ENCODE measurements around the gene GABRR2.

GABRR2 gene

DNA sequence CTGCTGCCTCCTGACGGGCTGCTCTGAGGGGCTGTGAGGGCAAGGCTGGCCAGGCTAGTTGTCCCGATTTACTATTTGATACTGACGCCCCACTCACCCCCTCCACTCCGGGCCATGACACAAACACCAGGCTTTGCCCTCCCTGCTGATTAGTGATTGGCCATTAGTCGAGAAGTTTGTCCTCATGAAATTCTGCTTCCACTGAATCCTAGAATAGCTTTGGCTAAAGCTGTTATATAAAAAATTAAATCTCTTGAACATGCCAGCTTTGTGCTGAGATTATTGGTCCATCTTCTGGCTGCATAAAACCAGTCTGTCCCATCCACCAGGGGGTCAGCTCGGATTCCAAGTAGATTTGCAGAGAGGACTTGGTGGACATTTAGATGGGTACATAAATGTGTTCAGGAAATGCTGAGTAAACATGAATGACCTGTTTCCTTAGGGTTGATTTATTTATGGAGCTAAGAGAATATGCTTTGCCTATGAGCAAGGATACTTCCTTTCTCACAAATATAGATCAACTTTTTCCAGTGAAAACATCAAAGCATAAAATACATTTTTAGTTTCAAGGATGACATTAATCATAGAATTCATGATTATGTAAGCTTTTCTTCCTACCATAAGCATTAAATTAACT, at the start of gene GABRR2:
Gene GABRR2 (minus strand): TSS at position 51 of the 637 bp plus-strand sequence. CDS start 134 bp downstream, outside the sequence.
- DNase-seq (ENCODE audit: low spot score) = no peak

- no peak for DNase-seq (ENCODE audit: low spot score)
Observed at GRCh38 chr6:89364586-89364985, 49.5 kb upstream of the GABRR2 start.

DNA sequence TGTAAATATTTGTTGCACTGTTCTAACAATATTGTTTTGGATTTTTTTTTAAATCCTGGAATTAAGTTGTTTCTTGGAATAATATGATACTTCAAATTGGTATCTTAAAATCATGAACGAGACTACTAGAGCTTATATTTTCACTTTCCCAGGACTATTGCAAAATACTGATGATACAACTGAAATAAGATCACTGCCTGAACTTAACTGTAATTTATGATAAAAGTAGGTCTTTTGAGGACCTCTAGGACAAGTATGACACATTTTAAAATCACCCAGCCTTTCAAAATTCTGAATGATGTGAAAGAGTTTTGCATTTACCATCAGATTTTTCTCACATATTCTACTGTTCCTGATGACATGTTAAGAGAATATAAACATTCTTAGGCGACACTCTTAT, 46.1 kb upstream of the GABRR2 start:
- DNase-seq (ENCODE audit: low spot score) = no peak

DNA sequence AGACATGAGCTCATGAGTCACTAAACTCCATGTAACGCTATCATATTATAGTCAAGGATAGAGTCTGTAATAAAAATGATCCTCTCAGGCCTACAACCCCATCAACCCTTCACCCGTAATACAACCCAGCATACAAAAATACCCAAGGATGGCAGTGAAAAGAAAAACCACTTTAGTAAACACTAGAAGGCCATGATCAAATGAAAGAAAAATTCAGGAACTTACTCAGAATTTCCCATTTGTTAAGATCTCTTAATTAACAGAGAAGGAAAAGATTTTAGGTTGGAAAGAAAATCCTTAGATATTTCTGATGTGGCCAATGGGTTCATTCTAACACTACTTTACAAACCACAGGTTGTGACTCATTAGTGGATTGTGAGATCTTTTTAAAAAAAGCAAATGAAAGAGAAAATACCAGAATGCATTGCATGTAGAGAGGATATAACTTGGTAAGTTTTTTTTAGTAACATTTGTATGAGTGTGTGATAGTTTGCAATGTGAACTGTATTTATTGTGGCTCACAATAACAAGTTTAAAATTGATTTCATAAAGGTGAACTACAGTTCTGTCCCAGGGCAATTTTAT, 45.4 kb upstream of the GABRR2 start:
- DNase-seq (ENCODE audit: low spot score) = no peak

- DNase-seq (ENCODE audit: low spot score) = no peak
Observed at GRCh38 chr6:89359561-89359960, 44.5 kb upstream of the GABRR2 start.

- no peak for DNase-seq (ENCODE audit: low spot score)
Observed at GRCh38 chr6:89357390-89357789, 42.3 kb upstream of the GABRR2 start.

DNA sequence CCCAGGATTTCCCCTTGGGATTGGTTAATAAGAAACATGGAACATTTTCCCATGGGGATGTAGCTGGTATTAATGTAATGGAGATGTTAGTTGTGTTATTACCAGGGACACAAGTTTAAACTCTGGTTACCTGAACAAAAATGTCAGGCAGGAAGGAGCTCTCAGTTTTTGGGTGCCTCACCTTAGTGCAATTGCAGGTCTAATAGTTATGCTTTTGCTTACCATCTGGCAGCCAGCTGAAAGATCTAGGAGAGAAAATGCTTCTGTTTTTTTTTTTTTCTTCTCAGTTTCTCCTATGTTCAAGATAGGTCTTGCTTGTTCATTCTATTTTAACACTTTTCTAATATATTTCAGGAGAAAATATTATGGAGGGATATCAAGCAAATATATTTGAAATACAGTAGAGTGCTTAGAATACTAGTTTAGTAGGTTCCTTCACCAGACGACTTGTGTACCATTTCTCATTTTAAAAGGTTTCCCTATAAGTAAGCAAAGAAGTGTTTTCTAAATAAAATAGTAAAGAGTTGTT, 41.6 kb upstream of the GABRR2 start:
- no peak for DNase-seq (ENCODE audit: low spot score)

- no peak for DNase-seq (ENCODE audit: low spot score)
Observed at GRCh38 chr6:89355511-89356194, 40.6 kb upstream of the GABRR2 start.

- DNase-seq (ENCODE audit: low spot score) = no peak
Observed at GRCh38 chr6:89353702-89354392, 38.7 kb upstream of the GABRR2 start.

DNA sequence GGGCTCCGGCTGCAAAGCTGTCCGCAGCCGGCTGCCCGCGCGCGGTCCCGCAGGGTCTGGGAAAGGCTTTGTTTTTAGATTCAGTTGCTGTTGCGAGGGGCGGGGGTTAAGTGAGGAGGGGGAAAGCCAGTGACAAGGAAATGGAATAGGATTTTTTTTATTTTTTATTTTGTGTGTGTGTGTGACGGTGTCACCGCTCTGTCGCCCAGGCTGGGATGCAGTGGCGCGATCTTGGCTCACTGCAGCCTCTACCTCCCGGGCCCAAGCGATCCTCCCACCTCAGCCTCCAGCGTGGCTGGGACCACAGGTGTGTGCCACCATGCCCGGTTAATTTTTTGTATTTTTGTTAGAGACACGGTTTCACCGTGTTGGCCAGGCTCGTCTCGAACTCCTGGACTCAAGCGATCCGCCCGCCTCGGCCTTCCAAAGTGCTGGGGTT, 38.0 kb upstream of the GABRR2 start:
- DNase-seq (ENCODE audit: low spot score) = no peak

DNA sequence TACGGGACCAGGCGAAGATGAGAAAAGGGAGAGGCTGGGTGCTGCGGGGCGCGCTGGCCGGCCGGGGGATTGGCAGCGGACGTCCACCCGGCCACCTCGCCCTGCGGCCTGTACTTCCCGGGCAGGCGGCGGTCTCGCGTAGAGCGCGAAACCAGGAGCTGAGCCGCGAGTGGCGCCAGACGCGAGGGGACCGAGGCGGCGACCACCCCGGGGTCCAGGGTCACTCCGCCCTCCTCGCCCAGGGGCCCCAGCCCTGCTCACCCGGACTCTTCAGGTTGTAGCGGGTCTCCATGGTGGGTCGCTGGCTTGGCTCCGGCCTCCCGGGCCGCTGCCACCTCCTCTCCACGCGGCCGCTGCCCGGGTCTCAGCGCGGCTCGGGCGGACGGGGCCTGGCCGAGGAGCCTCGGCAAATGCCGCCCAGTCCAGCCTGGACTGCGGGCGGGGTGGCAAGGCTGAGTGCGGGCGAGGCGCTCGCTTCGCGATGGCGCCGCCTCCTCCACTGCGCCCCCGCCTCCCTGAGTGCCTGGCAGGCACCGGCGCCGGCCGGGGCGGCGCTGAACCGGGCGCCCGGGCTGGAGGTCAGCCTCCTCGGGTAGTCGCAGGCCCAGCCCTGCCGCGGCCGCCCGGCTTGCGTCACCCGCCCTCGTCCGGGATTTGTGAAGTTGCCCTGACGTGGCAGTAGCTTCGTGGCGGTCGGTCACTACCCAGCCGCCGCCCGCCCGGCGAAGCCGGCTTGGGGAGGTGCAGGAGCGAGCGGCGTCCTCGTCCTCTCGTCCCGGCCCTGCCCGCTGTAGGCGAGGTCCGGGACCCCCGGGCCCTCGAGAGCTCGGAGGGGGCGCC, 37.4 kb upstream of the GABRR2 start, which contains the start of gene UBE2J1:
Gene UBE2J1 (minus strand): TSS at position 445 of the 840 bp plus-strand sequence. CDS start 153 bp downstream, at position 292.
- DNase-seq (ENCODE audit: low spot score) = peak; percentile 92

DNA sequence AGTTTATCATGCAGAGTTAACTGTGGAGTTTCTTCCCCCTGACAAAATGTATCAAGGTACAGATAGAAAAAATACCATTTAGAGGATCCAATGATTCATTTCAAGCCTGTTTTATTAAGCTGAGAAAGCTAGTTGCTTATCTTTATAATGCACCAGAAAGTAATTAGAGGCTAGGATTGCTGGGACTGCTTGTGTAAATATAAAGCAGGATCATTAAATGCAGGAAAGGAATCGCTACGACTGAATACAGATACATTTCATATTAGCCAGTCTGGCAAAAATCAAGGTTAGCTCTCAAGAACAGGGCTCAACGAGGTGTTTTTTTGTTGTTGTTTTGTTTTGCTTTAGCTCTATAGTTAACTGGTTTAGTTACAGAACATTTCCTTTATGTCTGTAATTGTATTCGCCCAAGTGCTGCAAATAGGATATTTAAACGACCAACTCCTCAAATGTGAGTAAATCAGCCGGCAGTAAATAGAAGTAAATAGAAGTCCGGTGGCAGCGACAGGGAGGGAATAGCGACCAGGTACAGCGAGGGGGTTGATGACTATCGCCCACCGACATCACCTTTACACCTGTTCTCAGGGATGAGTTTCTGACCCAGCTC, 36.7 kb upstream of the GABRR2 start:
- no peak for DNase-seq (ENCODE audit: low spot score)

GRCh38 chr6:89350281-89350966, 35.3 kb upstream of the GABRR2 start:
- DNase-seq (ENCODE audit: low spot score) = no peak

DNA sequence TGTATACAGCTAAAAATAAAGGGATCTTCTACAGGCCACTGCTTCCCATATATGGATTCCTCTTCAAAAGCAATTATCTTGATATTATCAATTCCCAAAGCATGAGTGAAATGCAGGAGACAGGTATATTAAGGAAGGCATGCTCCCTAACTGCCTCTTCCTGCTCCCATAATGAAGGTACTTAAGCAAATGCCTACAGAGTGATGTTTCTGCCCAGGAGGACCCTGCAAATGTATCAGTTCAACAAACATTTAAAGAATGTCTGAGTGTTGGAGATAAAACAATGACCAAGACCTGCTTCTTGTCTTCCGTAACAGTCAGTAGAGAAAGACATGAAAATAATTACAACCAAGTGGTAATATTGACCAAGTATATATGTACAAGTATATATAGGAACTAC, 33.3 kb upstream of the GABRR2 start:
- no peak for DNase-seq (ENCODE audit: low spot score)

DNA sequence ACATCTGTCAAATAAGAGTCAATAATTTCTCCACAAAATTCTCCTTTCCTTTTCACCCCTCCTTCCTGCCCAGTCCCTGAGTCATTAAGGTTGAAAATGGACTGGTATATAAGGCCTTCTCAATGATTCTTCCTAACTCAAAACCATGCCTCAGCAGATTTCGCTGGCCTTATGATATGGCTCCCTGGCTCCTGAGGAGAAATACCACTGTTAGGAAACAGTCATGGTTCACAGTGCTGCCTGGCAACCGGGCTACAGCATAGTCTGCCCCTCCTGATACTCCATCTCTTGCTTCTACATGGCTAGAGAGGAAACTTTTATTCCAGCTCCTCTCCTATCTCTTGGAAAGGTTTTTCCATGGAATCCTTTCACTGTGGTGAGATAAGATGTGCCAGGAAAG, 32.7 kb upstream of the GABRR2 start:
- no peak for DNase-seq (ENCODE audit: low spot score)

- no peak for DNase-seq (ENCODE audit: low spot score)
Observed at GRCh38 chr6:89346433-89346832, 31.3 kb upstream of the GABRR2 start.

- no peak for DNase-seq (ENCODE audit: low spot score)
Observed at GRCh38 chr6:89339565-89339964, 24.5 kb upstream of the GABRR2 start.

DNA sequence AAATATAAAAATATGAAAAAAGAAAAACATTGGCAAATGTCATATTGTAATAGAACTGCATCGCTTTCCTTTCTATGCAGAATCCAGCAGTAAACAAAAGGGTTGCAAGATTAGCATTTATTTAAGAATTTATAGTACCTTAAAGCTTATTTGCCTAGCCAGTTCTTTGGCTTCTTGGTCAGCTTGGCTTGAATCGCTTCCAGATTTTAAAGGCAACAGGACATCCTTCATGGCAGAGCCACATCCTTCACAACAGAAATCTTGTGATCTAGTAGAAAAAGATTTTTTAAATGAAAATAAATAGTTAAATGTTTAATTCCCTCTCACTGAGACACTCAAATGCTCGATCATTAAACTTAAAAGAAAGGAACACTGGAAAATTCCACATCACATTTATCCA, 20.1 kb upstream of the GABRR2 start:
- DNase-seq (ENCODE audit: low spot score) = no peak

DNA sequence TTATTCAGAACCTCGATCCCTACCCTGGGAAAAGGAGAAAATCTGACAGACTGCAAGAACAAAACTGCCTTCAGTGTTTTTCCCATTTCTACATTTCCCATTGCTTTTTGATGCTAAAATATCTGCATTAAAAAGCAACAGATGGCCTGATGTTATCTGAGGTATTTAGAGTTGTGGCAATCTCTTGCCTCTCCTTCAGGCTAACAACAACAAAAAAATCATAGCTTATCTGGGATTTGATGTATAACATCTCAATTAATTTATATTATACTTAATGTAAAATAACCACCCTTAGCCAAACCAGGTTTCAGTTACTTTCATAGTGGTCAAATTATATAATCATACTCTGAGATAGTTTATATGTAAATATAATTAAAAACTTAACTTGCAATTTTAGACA, 15.8 kb upstream of the GABRR2 start:
- no peak for DNase-seq (ENCODE audit: low spot score)

- no peak for DNase-seq (ENCODE audit: low spot score)
Observed at GRCh38 chr6:89328976-89329375, 13.9 kb upstream of the GABRR2 start.

DNA sequence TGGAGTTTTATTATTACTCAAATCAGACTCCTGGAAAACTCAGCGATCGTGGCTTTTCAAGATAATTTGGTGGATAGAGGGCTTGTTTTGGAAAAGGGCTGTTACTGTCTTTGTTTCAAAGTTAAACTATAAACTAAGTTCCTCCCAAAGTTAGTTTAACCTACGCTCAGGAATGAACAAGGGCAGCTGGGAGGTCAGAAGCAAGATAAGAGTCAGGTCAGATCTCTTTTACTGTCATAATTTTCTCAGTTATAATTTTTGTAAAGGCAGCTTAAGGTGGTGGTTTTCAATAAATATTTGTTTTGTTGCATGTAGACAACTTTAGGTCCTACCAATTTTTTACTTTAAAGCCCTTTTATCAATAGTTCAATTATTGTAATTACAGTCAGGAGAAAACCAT, 9.2 kb upstream of the GABRR2 start:
- no peak for DNase-seq (ENCODE audit: low spot score)
